Measurements from ENCODE around the gene GTPBP8.

The GTPBP8 gene

GRCh38 chr3:113006359-113007056 lies 15.7 kb downstream of the GTPBP8 start:
- H3K4me1 ChIP-seq (ENCODE audit: insufficient read depth, low read length), result no peaks in the 10 kb centered on the region
- peaks cover 90% of the 10 kb centered on the region for H3K36me3 ChIP-seq (ENCODE audit: insufficient read depth, low read length)
- no peak overlapping the region for H3K4me3 ChIP-seq (ENCODE audit: low read length)
- no peaks in the 10 kb centered on the region for H3K9me3 ChIP-seq (ENCODE audit: low read length)
- no peak overlapping the region for H2AFZ ChIP-seq (ENCODE audit: low read depth, low read length)
- H3K27me3 ChIP-seq (ENCODE audit: insufficient read depth, low read length), result no peaks in the 10 kb centered on the region

GRCh38 chr3:113008117-113008516 lies 17.3 kb downstream of the GTPBP8 start:
- Histone ChIP-seq H3K27me3 (ENCODE audit: insufficient read depth, low read length) (no peaks in the 10 kb centered on the region), H3K4me1 (ENCODE audit: insufficient read depth, low read length) (no peaks in the 10 kb centered on the region), H2AFZ (ENCODE audit: low read depth, low read length) (no peak overlapping the region), H3K9me3 (ENCODE audit: low read length) (no peaks in the 10 kb centered on the region), H3K4me3 (ENCODE audit: low read length) (no peak overlapping the region), H3K36me3 (ENCODE audit: insufficient read depth, low read length) (peaks cover 89% of the 10 kb centered on the region)

GRCh38 chr3:113013593-113013992 lies 22.8 kb downstream of the GTPBP8 start:
- Histone ChIP-seq H3K4me3 (ENCODE audit: low read length) (no peak overlapping the region), H3K36me3 (ENCODE audit: insufficient read depth, low read length) (peaks cover 78% of the 10 kb centered on the region), H3K9me3 (ENCODE audit: low read length) (no peaks in the 10 kb centered on the region)

GRCh38 chr3:113018536-113019181 lies 27.9 kb downstream of the GTPBP8 start:
- no peaks in the 10 kb centered on the region for H3K27me3 ChIP-seq (ENCODE audit: insufficient read depth, low read length)
- peaks cover 19% of the 10 kb centered on the region for H3K4me1 ChIP-seq (ENCODE audit: insufficient read depth, low read length)
- H3K9me3 ChIP-seq (ENCODE audit: low read length), result no peaks in the 10 kb centered on the region
- H3K4me3 ChIP-seq (ENCODE audit: low read length), result peak overlapping the region; percentile 73
- H3K36me3 ChIP-seq (ENCODE audit: insufficient read depth, low read length), result peaks cover 33% of the 10 kb centered on the region
- H2AFZ ChIP-seq (ENCODE audit: low read depth, low read length), result peak overlapping the region; percentile 84

More at GRCh38 chr3:113013593-113013992, 22.8 kb downstream of the GTPBP8 start:
- Histone ChIP-seq H2AFZ (ENCODE audit: low read depth, low read length) (no peak overlapping the region), H3K27me3 (ENCODE audit: insufficient read depth, low read length) (no peaks in the 10 kb centered on the region), H3K4me1 (ENCODE audit: insufficient read depth, low read length) (peaks cover 12% of the 10 kb centered on the region)

GRCh38 chr3:113019182-113020137 lies 28.7 kb downstream of the GTPBP8 start:
- peak overlapping the region; percentile 84 for H2AFZ ChIP-seq (ENCODE audit: low read depth, low read length)
- H3K9me3 ChIP-seq (ENCODE audit: low read length), result no peaks in the 10 kb centered on the region

GRCh38 chr3:113021471-113021870 lies 30.7 kb downstream of the GTPBP8 start:
- no peak overlapping the region for H2AFZ ChIP-seq (ENCODE audit: low read depth, low read length)
- H3K27me3 ChIP-seq (ENCODE audit: insufficient read depth, low read length), result no peaks in the 10 kb centered on the region
- peaks cover 19% of the 10 kb centered on the region for H3K4me1 ChIP-seq (ENCODE audit: insufficient read depth, low read length)
- H3K9me3 ChIP-seq (ENCODE audit: low read length), result no peaks in the 10 kb centered on the region
- no peak overlapping the region for H3K4me3 ChIP-seq (ENCODE audit: low read length)
- H3K36me3 ChIP-seq (ENCODE audit: insufficient read depth, low read length), result peaks cover 9% of the 10 kb centered on the region

More at GRCh38 chr3:113019182-113020137, 28.7 kb downstream of the GTPBP8 start:
- H3K36me3 ChIP-seq (ENCODE audit: insufficient read depth, low read length), result peaks cover 29% of the 10 kb centered on the region
- H3K27me3 ChIP-seq (ENCODE audit: insufficient read depth, low read length), result no peaks in the 10 kb centered on the region
- peaks cover 19% of the 10 kb centered on the region for H3K4me1 ChIP-seq (ENCODE audit: insufficient read depth, low read length)
- H3K4me3 ChIP-seq (ENCODE audit: low read length), result peak overlapping the region; percentile 73

- H2AFZ ChIP-seq (ENCODE audit: low read depth, low read length), result no peak overlapping the region
- no peaks in the 10 kb centered on the region for H3K36me3 ChIP-seq (ENCODE audit: insufficient read depth, low read length)
- no peak overlapping the region for H3K4me3 ChIP-seq (ENCODE audit: low read length)
- H3K4me1 ChIP-seq (ENCODE audit: insufficient read depth, low read length), result no peaks in the 10 kb centered on the region
- H3K9me3 ChIP-seq (ENCODE audit: low read length), result no peaks in the 10 kb centered on the region
- no peaks in the 10 kb centered on the region for H3K27me3 ChIP-seq (ENCODE audit: insufficient read depth, low read length)
These were observed 43.2 kb downstream of the GTPBP8 start for GRCh38 chr3:113034011-113034410.

DNA sequence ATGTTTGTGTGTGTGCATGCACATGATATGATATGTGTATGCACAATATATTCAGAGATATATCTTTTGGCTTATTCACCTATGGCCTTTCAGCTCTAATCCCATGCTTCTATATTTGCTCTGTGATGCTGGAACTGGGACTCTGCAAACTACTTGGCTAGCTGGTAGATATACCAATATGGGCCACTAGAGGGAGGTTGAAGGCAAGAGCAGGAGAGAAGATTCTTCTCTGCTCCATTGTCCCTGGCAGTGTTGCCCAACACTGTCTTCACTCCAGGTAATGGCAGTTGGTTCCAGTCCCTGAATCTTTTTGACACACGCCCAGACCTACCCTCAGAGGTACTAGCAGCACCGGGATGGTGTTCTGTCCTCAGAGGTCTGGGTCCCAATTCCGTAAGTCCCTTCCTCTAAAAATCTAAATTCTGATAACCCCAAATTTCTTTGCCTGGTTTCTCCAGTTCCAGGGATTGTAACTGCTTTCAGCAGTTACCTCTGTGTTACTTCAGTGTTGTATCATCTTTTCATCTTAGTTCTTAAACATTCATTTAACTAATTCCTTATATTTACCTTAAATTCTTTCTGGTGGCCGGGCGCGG lies 44.7 kb downstream of the GTPBP8 start:
- no peaks in the 10 kb centered on the region for H3K4me1 ChIP-seq (ENCODE audit: insufficient read depth, low read length)
- H3K27me3 ChIP-seq (ENCODE audit: insufficient read depth, low read length), result no peaks in the 10 kb centered on the region
- H3K9me3 ChIP-seq (ENCODE audit: low read length), result no peaks in the 10 kb centered on the region
- no peak overlapping the region for H3K4me3 ChIP-seq (ENCODE audit: low read length)
- H3K36me3 ChIP-seq (ENCODE audit: insufficient read depth, low read length), result no peaks in the 10 kb centered on the region
- no peak overlapping the region for H2AFZ ChIP-seq (ENCODE audit: low read depth, low read length)

- no peaks in the 10 kb centered on the region for H3K4me1 ChIP-seq (ENCODE audit: insufficient read depth, low read length)
- no peak overlapping the region for H3K4me3 ChIP-seq (ENCODE audit: low read length)
- no peaks in the 10 kb centered on the region for H3K27me3 ChIP-seq (ENCODE audit: insufficient read depth, low read length)
- no peaks in the 10 kb centered on the region for H3K9me3 ChIP-seq (ENCODE audit: low read length)
- H3K36me3 ChIP-seq (ENCODE audit: insufficient read depth, low read length), result no peaks in the 10 kb centered on the region
- no peak overlapping the region for H2AFZ ChIP-seq (ENCODE audit: low read depth, low read length)
These were observed 47.5 kb downstream of the GTPBP8 start for GRCh38 chr3:113038328-113038727.

DNA sequence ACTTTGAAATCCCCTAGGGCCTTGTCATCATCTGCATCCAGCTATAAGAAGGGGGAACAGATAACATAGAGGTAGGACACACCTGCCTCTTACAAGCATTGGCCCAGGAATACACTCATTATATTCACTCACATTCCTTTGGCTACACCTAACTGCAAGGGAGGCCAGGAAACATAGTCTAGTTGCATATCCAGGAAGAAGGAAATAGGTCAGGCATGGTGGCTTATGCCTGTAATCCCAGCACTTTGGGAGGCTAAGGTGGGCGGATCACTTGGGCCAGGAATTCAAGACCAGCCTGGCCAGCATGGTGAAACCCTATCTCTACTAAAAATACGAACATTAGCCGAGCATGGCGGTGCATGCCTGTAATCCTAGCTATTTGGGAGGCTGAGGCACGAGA lies 48.8 kb downstream of the GTPBP8 start:
- Histone ChIP-seq H3K4me3 (ENCODE audit: low read length) (no peak overlapping the region), H3K36me3 (ENCODE audit: insufficient read depth, low read length) (no peaks in the 10 kb centered on the region), H3K9me3 (ENCODE audit: low read length) (no peaks in the 10 kb centered on the region), H3K27me3 (ENCODE audit: insufficient read depth, low read length) (no peaks in the 10 kb centered on the region), H2AFZ (ENCODE audit: low read depth, low read length) (no peak overlapping the region), H3K4me1 (ENCODE audit: insufficient read depth, low read length) (no peaks in the 10 kb centered on the region)

GRCh38 chr3:113040231-113040630 lies 49.4 kb downstream of the GTPBP8 start:
- H3K4me3 ChIP-seq (ENCODE audit: low read length), result no peak overlapping the region
- no peaks in the 10 kb centered on the region for H3K4me1 ChIP-seq (ENCODE audit: insufficient read depth, low read length)
- H3K27me3 ChIP-seq (ENCODE audit: insufficient read depth, low read length), result no peaks in the 10 kb centered on the region
- no peaks in the 10 kb centered on the region for H3K36me3 ChIP-seq (ENCODE audit: insufficient read depth, low read length)
- no peak overlapping the region for H2AFZ ChIP-seq (ENCODE audit: low read depth, low read length)
- H3K9me3 ChIP-seq (ENCODE audit: low read length), result no peaks in the 10 kb centered on the region

- Histone ChIP-seq H2AFZ (ENCODE audit: low read depth, low read length) (no peak overlapping the region), H3K9me3 (ENCODE audit: low read length) (peaks cover 2% of the 10 kb centered on the region), H3K4me1 (ENCODE audit: insufficient read depth, low read length) (no peaks in the 10 kb centered on the region), H3K36me3 (ENCODE audit: insufficient read depth, low read length) (no peaks in the 10 kb centered on the region), H3K27me3 (ENCODE audit: insufficient read depth, low read length) (no peaks in the 10 kb centered on the region), H3K4me3 (ENCODE audit: low read length) (no peak overlapping the region)
These were observed 52.9 kb downstream of the GTPBP8 start for GRCh38 chr3:113043686-113044085.

Data from neuron (in vitro differentiated cells).